Measurements from ENCODE around the gene PKP1.

PKP1 gene

DNA sequence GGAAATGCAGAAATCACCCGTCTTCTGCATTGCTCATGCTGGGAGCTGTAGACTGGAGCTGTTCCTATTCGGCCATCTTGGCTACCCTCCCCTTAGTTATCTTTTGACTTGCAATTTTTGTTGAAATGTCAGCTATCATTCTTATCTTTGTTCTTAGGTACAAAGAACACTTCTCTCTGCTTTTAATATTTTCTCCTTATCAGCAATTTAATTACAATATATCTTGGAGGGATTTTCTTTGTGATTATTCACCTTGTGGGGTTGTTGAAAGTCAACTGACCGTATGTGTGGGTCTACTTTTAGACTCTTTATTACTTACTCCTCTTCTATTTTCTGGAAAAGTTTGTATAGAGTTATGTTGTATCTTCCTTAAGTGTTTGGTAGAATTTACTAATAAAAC is 43.1 kb upstream of the PKP1 start (continued):
- TF ChIP-seq ZNF132 (tag by site-specific recombination; IDR thresholded peaks at IDR 0.05; ENCODE audit: borderline replicate concordance): no peak
- no peak for TF ChIP-seq ZNF48 (tag by site-specific recombination; IDR thresholded peaks at IDR 0.05)
- TF ChIP-seq ZNF785 (tag by site-specific recombination; IDR thresholded peaks at IDR 0.05): no peak
- no peak for TF ChIP-seq GLIS1 (tag by site-specific recombination; IDR thresholded peaks at IDR 0.05)
- TF ChIP-seq PATZ1 (tag by site-specific recombination; IDR thresholded peaks at IDR 0.05): no peak
- TF ChIP-seq WT1 (tag by site-specific recombination; IDR thresholded peaks at IDR 0.05): no peak
- TF ChIP-seq ZNF514 (tag by site-specific recombination; IDR thresholded peaks at IDR 0.05): no peak
- no peak for TF ChIP-seq ZNF658 (tag by site-specific recombination; IDR thresholded peaks at IDR 0.05)

DNA sequence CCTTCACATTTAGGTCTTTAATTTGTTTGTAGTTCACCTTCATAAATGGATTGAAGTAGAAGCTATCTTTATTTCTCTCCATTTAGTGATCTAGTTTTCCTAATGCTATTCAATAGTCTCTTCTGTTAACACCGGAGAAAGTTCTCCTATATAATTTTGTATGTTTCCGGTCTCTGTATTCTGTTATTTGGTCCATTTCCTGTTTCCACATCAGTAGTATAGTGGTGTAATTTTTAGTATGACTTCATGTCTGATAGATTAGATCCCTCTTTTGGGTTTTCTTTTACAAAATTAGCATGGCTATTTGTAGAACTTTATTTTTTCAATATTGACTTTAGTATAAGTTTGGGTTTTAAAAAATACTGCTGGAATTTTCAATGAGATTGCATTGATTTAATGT is 41.6 kb upstream of the PKP1 start:
- Histone ChIP-seq H3K27ac (ENCODE audit: extremely low read depth, low read depth, low read length) (no peak overlapping the region), H3K9me3 (ENCODE audit: control insufficient read depth, insufficient read depth, low read depth, low read length) (no peaks in the 10 kb centered on the region), H3K4me3 (ENCODE audit: low read depth, low read length) (no peak overlapping the region), H3K4me1 (ENCODE audit: control insufficient read depth, insufficient read depth, low read length) (no peaks in the 10 kb centered on the region), H3K36me3 (ENCODE audit: control insufficient read depth in 2 of 2, insufficient read depth in 1 of 2, low read length in 2 of 2) (no peaks in the 10 kb centered on the region)
- TF ChIP-seq ZNF707 (tag by site-specific recombination; IDR thresholded peaks at IDR 0.05): no peak
- no peak for TF ChIP-seq PRDM10 (tag by site-specific recombination; IDR thresholded peaks at IDR 0.05)
- no peak for TF ChIP-seq ZNF610 (tag by site-specific recombination; IDR thresholded peaks at IDR 0.05; ENCODE audit: borderline replicate concordance)
- no peak for TF ChIP-seq KLF8 (tag by site-specific recombination; IDR thresholded peaks at IDR 0.05)
- no peak for TF ChIP-seq ZNF785 (tag by site-specific recombination; IDR thresholded peaks at IDR 0.05)
- TF ChIP-seq ZNF654 (tag by site-specific recombination; IDR thresholded peaks at IDR 0.05; ENCODE audit: low read depth): no peak
- POLR2A ChIA-PET: no interaction called here
- CTCF ChIA-PET: interaction anchor here (0.6 to 1.2 kb wide), 4 partner anchors 58 to 123 kb away, joined by 3 to 4 read pairs (median 4); no protein-coding TSS in a partner anchor

DNA sequence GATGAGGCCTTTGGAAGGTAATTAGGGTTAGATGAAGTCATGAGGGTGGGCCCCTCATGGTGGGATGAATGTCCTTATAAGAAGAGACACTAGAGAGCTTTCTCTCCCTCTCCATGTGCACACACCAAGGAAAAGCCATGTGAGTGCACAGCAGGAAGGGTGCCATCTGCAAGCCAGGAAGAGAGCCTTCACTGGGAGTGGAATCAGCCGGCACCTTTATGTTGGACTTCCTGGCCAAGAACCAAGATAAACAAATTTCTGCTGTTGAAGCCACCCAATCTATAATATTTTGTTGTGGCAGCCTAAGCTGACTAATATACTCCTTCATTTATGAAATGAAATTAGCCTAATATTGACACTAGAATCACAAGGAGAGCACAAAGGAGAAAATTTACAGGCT is 38.2 kb upstream of the PKP1 start:
- Histone ChIP-seq H3K36me3 (ENCODE audit: control insufficient read depth in 2 of 2, insufficient read depth in 1 of 2, low read length in 2 of 2) (no peaks in the 10 kb centered on the region), H3K4me3 (ENCODE audit: low read depth, low read length) (no peak overlapping the region), H3K4me1 (ENCODE audit: control insufficient read depth, insufficient read depth, low read length) (no peaks in the 10 kb centered on the region), H3K27ac (ENCODE audit: extremely low read depth, low read depth, low read length) (no peak overlapping the region), H3K9me3 (ENCODE audit: control insufficient read depth, insufficient read depth, low read depth, low read length) (no peaks in the 10 kb centered on the region)
- ChIA-PET POLR2A (no interaction called here), CTCF (interaction anchor here (0.9 to 1.7 kb wide), 2 partner anchors 9 to 22 kb away, joined by 3 to 7 read pairs; no protein-coding TSS in a partner anchor)
- peak; percentile 71 for TF ChIP-seq ZNF692 (tag by site-specific recombination; IDR thresholded peaks at IDR 0.05)
- TF ChIP-seq ZNF157 (tag by site-specific recombination; IDR thresholded peaks at IDR 0.05): no peak
- TF ChIP-seq ZEB2 (tag by site-specific recombination; IDR thresholded peaks at IDR 0.05): no peak
- no peak for TF ChIP-seq ZFHX2 (tag by site-specific recombination; conservative IDR thresholded peaks at IDR 0.05)
- TF ChIP-seq, protein P1, sequence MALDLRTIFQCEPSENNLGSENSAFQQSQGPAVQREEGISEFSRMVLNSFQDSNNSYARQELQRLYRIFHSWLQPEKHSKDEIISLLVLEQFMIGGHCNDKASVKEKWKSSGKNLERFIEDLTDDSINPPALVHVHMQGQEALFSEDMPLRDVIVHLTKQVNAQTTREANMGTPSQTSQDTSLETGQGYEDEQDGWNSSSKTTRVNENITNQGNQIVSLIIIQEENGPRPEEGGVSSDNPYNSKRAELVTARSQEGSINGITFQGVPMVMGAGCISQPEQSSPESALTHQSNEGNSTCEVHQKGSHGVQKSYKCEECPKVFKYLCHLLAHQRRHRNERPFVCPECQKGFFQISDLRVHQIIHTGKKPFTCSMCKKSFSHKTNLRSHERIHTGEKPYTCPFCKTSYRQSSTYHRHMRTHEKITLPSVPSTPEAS (tag by site-specific recombination; IDR thresholded peaks at IDR 0.05): no peak
- TF ChIP-seq ZNF610 (tag by site-specific recombination; IDR thresholded peaks at IDR 0.05; ENCODE audit: borderline replicate concordance): no peak
- TF ChIP-seq ZFP69B (tag by site-specific recombination; IDR thresholded peaks at IDR 0.05): 0 out of 2 replicates have a peak, but pooled peaks have one; percentile 45
- no peak for TF ChIP-seq SALL2 (tag by site-specific recombination; IDR thresholded peaks at IDR 0.05; ENCODE audit: borderline replicate concordance)

All from HEK293 (cell line).